Measurements from ENCODE around the gene ZNF335.
"Not testable (repeated sequence)": the region's sequence is repeated elsewhere in the genome, so short reads cannot be mapped to it uniquely, and the experiment has no call there.

Gene ZNF335

GRCh38 chr20:45934586-45935415 lies 37.2 kb downstream of the ZNF335 start, which contains the start of gene PCIF1:
TSS of gene PCIF1 (plus strand) at chr20:45934683. CDS start at chr20:45939000, 4,317 bp downstream.
- Histone ChIP-seq H3K4me3 (replicated peaks; ENCODE audit: insufficient read depth, low read length) (peak within 1 kb of the TSS; percentile 96), H3K27me3 (ENCODE audit: insufficient read depth, poor library complexity, severe bottlenecking) (no peaks in the 10 kb centered on the region), H3K27ac (replicated peaks) (peak within 1 kb of the TSS; percentile 100)
- DNase-seq (ENCODE audit: low read depth in 1 of 2, low spot score in 1 of 2): peak; percentile 91 to 97
- TF ChIP-seq REST (IDR thresholded peaks at IDR 0.05; ENCODE audit: insufficient replicate concordance, low read depth): peak; percentile 84
- no peak for TF ChIP-seq GABPA (IDR thresholded peaks at IDR 0.05; ENCODE audit: low read depth)
- TF ChIP-seq CTCF (IDR thresholded peaks at IDR 0.05; ENCODE audit: insufficient read depth, low read length): no peak
- peak; percentile 100 for TF ChIP-seq POLR2AphosphoS5 (IDR thresholded peaks at IDR 0.05; ENCODE audit: low read depth)

- H3K4me3 ChIP-seq (replicated peaks; ENCODE audit: insufficient read depth, low read length): peak overlapping the region; percentile 96
- peak in 1 of 2 experiments; percentile 49 for DNase-seq (ENCODE audit: low read depth in 1 of 2, low spot score in 1 of 2)
- TF ChIP-seq GABPA (IDR thresholded peaks at IDR 0.05; ENCODE audit: low read depth): no peak
- no peak for TF ChIP-seq SPI1 (IDR thresholded peaks at IDR 0.05; ENCODE audit: borderline replicate concordance, low read depth)
- no peak for TF ChIP-seq REST (IDR thresholded peaks at IDR 0.05; ENCODE audit: insufficient replicate concordance, low read depth)
- no peak for TF ChIP-seq POLR2AphosphoS5 (IDR thresholded peaks at IDR 0.05; ENCODE audit: low read depth)
- TF ChIP-seq CTCF (IDR thresholded peaks at IDR 0.05; ENCODE audit: insufficient read depth, low read length): no peak
- H3K27me3 ChIP-seq (ENCODE audit: insufficient read depth, poor library complexity, severe bottlenecking): no peaks in the 10 kb centered on the region
- peak overlapping the region; percentile 100 for H3K27ac ChIP-seq (replicated peaks)
Observed at GRCh38 chr20:45934046-45934585, 37.9 kb downstream of the ZNF335 start.

GRCh38 chr20:45933266-45934045 lies 38.5 kb downstream of the ZNF335 start:
- no peaks in the 10 kb centered on the region for H3K27me3 ChIP-seq (ENCODE audit: insufficient read depth, poor library complexity, severe bottlenecking)
- TF ChIP-seq SPI1 (IDR thresholded peaks at IDR 0.05; ENCODE audit: borderline replicate concordance, low read depth) (no peak), CTCF (IDR thresholded peaks at IDR 0.05; ENCODE audit: insufficient read depth, low read length) (no peak), POLR2AphosphoS5 (IDR thresholded peaks at IDR 0.05; ENCODE audit: low read depth) (no peak), REST (IDR thresholded peaks at IDR 0.05; ENCODE audit: insufficient replicate concordance, low read depth) (no peak), GABPA (IDR thresholded peaks at IDR 0.05; ENCODE audit: low read depth) (no peak)
- H3K27ac ChIP-seq (replicated peaks): peak overlapping the region; percentile 100
- DNase-seq (ENCODE audit: low read depth in 1 of 2, low spot score in 1 of 2): peak; percentile 72 to 87
- peak overlapping the region; percentile 96 for H3K4me3 ChIP-seq (replicated peaks; ENCODE audit: insufficient read depth, low read length)

- H3K27ac ChIP-seq (replicated peaks); DNase-seq (ENCODE audit: low read depth in 1 of 2, low spot score in 1 of 2); H3K27me3 ChIP-seq (ENCODE audit: insufficient read depth, poor library complexity, severe bottlenecking); H3K4me3 ChIP-seq (replicated peaks; ENCODE audit: insufficient read depth, low read length): not testable (repeated sequence)
Observed at GRCh38 chr20:45931680-45932079, 40.3 kb downstream of the ZNF335 start.
